Measurements from ENCODE around the gene CCL27.
A peak's percentile ranks its signal among the peaks of the same experiment; 100 is the strongest.
"Not testable (repeated sequence)": the region's sequence is repeated elsewhere in the genome, so short reads cannot be mapped to it uniquely, and the experiment has no call there.

The CCL27 gene

DNA sequence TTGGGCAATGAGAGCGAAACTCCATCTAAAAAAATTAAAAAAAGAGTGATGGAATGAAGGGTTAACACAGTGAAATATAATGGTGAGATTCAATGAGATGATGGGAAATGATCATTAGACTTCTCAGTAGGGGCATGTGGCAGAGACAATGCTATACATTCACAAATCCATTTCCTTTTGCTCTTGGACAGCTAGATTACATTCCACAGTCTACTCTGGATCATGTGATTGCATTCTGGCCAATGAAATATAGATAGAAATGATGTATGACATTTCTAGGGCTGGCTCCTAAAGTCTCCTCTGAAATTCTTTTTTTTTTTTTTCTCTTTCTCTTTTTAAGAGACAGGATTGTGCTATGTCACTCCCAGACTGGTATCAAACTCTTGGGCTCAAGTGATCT lies 19.8 kb downstream of the CCL27 start:
- DNase-seq (ENCODE audit: low read depth): no peak
- TF ChIP-seq, protein P1, sequence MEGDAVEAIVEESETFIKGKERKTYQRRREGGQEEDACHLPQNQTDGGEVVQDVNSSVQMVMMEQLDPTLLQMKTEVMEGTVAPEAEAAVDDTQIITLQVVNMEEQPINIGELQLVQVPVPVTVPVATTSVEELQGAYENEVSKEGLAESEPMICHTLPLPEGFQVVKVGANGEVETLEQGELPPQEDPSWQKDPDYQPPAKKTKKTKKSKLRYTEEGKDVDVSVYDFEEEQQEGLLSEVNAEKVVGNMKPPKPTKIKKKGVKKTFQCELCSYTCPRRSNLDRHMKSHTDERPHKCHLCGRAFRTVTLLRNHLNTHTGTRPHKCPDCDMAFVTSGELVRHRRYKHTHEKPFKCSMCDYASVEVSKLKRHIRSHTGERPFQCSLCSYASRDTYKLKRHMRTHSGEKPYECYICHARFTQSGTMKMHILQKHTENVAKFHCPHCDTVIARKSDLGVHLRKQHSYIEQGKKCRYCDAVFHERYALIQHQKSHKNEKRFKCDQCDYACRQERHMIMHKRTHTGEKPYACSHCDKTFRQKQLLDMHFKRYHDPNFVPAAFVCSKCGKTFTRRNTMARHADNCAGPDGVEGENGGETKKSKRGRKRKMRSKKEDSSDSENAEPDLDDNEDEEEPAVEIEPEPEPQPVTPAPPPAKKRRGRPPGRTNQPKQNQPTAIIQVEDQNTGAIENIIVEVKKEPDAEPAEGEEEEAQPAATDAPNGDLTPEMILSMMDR (conservative IDR thresholded peaks at IDR 0.05; ENCODE audit: low read length): no peak
- no peak overlapping the region for H3K4me3 ChIP-seq (ENCODE audit: low read length)

- DNase-seq (ENCODE audit: low read depth); H3K4me3 ChIP-seq (ENCODE audit: low read length): not testable (repeated sequence)
These were observed 23.1 kb downstream of the CCL27 start for GRCh38 chr9:34639322-34639721.

- peak overlapping the region; percentile 76 for H3K4me3 ChIP-seq (ENCODE audit: low read length)
- TF ChIP-seq, protein P1 (conservative IDR thresholded peaks at IDR 0.05; ENCODE audit: low read length): no peak
- no peak for DNase-seq (ENCODE audit: low read depth)
These were observed 24.4 kb downstream of the CCL27 start for GRCh38 chr9:34638138-34638445.

- peak; percentile 92 for DNase-seq (ENCODE audit: low read depth)
- TF ChIP-seq, protein P1 (conservative IDR thresholded peaks at IDR 0.05; ENCODE audit: low read length): no peak
- peak within 1 kb of the TSS; percentile 76 for H3K4me3 ChIP-seq (ENCODE audit: low read length)
These were observed 24.9 kb downstream of the CCL27 start, which contains the start of gene SIGMAR1 for GRCh38 chr9:34637356-34638137. Gene SIGMAR1 (minus strand): TSS chr9:34637787. CDS start chr9:34637697, 90 bp downstream.

GRCh38 chr9:34636791-34637355 lies 25.6 kb downstream of the CCL27 start:
- DNase-seq (ENCODE audit: low read depth): peak; percentile 35
- H3K4me3 ChIP-seq (ENCODE audit: low read length): peak overlapping the region; percentile 76
- TF ChIP-seq, protein P1 (conservative IDR thresholded peaks at IDR 0.05; ENCODE audit: low read length): no peak

DNA sequence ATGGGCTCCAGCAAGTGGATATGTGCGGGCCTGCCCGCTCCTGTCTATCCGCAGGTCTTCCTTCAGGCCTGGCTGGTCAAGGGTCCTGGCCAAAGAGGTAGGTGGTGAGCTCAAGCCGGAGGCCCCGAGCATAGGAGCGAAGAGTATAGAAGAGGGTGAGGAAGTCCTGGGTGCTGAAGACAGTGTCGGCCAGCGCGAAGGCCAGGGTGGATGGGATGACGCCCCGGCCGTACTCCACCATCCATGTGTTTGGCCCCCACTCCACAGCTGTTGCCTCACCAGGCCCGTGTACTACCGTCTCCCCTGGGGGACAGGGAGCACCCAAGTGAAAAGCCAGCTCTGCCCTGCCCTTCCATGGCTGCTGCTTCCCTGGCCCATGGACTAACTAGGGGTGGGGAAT lies 26.9 kb downstream of the CCL27 start:
- DNase-seq (ENCODE audit: low read depth): no peak
- H3K4me3 ChIP-seq (ENCODE audit: low read length): no peak overlapping the region
- TF ChIP-seq, protein P1 (conservative IDR thresholded peaks at IDR 0.05; ENCODE audit: low read length): no peak

GRCh38 chr9:34634551-34635248 lies 27.8 kb downstream of the CCL27 start:
- no peak overlapping the region for H3K4me3 ChIP-seq (ENCODE audit: low read length)
- TF ChIP-seq, protein P1 (conservative IDR thresholded peaks at IDR 0.05; ENCODE audit: low read length): no peak
- DNase-seq (ENCODE audit: low read depth): no peak

All from AG10803 (cell line).